Choroid plexus epithelial cell (primary cell): ENCODE measurements around the gene TNFAIP8L1.
A peak's percentile ranks its signal among the peaks of the same experiment; 100 is the strongest.

Source experiments
- DNase-seq: peaks from one replicate; pipeline ENCODE4 v3.0.0-alpha.2; 2010; ENCODE audit warnings: low read depth
- H3K4me3 ChIP-seq: 2 replicates; pipeline ENCODE4 v1.5.1; 2011; ENCODE audit warnings: low read depth, mild to moderate bottlenecking, control low read depth, low read length, moderate library complexity
- TF ChIP-seq, protein P1 (sequence below): conservative IDR thresholded peaks from 2 replicates; pipeline ENCODE4 v1.5.1; 2011; ENCODE audit warnings: low read depth, mild to moderate bottlenecking, control low read depth, inconsistent platforms, low read length, moderate library complexity

The TNFAIP8L1 gene

DNA sequence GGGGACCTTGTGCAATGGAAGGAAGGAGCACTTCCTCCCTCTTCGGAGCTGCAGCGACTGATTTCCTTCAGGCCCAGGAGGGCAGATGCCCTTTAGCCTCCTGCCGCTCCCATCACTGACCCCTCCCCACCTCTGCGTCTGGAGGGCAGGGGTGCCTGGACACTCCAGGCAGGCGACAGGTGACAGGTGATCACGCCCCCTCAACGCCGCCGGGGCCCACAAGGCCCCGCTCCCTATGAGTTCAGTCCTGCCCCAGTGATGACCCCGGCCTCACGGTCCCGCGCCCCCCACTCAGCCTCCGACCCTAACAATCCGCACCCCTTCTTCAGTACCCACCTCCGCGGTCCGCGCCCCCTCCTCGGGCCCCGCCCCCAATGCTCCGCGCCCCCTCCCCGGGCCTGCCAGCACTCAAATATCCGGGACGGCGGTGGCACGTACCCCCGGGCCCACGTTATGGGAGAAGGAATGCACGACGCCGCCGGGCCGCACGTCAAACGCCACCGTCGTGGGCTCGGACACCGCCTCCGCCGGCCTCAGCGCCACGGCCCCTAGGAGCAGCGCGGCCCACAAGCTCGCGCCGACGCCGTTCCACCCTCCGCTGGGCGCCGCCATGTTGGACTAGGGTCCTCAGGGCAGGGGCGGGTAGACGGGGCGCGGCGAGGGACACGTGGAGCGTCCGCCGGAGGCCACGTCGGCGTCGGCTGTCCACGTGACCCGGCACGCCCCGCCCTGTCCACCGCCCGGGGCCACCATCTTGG is 30.6 kb downstream of the TNFAIP8L1 start, which contains the start of gene MYDGF:
Gene MYDGF, minus strand, starts transcription at position 620 of the 758 bp plus-strand sequence. Its CDS starts 8 bp downstream, at position 612.
- TF ChIP-seq, protein P1, sequence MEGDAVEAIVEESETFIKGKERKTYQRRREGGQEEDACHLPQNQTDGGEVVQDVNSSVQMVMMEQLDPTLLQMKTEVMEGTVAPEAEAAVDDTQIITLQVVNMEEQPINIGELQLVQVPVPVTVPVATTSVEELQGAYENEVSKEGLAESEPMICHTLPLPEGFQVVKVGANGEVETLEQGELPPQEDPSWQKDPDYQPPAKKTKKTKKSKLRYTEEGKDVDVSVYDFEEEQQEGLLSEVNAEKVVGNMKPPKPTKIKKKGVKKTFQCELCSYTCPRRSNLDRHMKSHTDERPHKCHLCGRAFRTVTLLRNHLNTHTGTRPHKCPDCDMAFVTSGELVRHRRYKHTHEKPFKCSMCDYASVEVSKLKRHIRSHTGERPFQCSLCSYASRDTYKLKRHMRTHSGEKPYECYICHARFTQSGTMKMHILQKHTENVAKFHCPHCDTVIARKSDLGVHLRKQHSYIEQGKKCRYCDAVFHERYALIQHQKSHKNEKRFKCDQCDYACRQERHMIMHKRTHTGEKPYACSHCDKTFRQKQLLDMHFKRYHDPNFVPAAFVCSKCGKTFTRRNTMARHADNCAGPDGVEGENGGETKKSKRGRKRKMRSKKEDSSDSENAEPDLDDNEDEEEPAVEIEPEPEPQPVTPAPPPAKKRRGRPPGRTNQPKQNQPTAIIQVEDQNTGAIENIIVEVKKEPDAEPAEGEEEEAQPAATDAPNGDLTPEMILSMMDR, result no peak
- peak within 1 kb of the TSS; percentile 91 for H3K4me3 ChIP-seq
- DNase-seq, result peak; percentile 94

DNA sequence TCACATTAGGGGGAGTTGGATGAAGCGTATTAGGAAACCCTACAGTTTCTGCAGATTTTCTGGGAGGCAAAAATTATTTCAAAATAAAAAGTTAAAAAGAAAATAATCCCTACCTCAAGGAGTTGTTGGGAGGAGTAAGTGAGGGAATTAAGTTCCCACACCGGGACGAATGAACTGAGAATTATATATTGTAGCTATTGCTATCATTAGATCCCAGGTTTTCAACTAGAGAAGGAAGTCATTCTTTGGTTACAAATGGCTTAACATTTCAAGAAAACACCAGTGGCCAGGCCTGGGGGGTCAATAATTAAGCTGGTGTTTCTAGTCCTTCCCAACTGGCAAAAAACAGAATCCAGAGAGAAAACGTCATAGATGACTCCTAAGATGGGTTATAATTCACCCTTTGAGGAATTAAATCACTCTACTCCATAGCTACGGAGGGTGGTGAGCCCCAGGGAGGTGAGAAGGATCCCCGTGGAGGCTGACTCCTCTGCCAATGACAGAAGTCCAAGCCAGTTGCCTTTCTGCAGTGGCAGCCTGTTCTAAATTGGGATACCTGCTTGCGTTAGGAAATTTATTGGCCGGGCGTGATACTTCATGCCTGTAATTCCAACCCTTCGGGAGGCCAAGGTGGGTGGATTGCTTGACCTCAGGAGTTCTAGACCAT is 32.0 kb downstream of the TNFAIP8L1 start:
- no peak for DNase-seq
- TF ChIP-seq, protein P1, result no peak
- no peak overlapping the region for H3K4me3 ChIP-seq

DNA sequence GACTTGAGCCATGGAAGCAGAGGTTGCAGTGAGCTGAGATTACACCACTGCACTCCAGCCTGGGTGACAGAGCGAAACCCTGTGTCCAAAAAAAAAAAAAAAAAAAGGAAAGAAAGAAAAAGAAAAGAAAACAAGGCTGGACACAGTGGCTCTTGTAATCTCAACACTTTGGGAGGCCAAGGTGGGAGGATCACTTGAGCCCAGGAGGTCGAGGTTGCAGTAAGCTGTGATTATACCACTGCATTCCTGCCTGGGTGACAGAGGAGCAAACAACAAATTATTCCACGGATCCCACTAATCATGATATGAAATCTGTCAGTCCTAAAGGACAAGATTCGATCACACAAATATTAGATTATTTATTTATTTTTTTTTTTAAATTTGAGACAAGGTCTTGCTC is 33.9 kb downstream of the TNFAIP8L1 start:
- H3K4me3 ChIP-seq, result no peak overlapping the region
- DNase-seq, result no peak
- TF ChIP-seq, protein P1, result no peak

DNA sequence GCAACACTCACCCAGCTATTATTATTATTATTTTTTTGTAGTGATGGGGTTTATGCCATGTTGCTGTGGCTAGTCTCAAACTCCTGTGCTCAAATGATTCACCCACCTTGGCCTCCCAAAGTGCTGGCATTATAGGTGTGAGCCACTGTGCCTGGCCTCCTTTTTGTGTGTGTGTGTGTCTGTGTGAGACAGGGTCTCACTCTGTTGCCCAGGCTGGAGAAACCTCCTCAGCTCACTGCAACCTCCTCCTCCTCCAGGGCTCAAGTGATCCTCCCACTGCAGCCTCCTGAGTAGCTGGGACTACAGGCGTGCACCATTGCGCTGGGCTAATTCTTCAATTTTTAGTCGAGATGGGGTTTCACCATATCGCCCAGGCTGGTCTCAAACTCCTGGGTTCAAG is 34.4 kb downstream of the TNFAIP8L1 start:
- DNase-seq, result no peak
- no peak overlapping the region for H3K4me3 ChIP-seq
- TF ChIP-seq, protein P1, result no peak

DNA sequence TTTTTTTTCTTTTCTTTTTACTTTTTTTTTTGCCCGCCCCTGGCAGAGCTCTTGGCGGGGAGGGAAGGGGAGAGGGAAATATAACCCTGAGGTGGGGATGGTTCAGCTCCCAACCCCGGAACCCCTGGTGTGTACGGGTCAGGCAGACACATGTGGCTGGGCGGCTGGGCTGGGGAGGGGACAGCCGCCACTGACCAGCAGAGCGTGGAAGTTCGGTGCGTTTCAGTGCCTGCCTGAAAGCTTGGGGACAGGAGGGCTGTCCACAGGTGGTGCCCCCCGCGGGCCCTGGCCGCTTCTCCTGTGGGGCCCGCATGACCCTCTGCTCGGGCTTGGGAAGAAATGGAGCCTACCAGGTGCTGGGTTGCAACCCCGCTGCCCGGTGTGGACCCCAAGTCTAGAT is 36.0 kb downstream of the TNFAIP8L1 start:
- no peak overlapping the region for H3K4me3 ChIP-seq
- TF ChIP-seq, protein P1, result no peak
- no peak for DNase-seq

DNA sequence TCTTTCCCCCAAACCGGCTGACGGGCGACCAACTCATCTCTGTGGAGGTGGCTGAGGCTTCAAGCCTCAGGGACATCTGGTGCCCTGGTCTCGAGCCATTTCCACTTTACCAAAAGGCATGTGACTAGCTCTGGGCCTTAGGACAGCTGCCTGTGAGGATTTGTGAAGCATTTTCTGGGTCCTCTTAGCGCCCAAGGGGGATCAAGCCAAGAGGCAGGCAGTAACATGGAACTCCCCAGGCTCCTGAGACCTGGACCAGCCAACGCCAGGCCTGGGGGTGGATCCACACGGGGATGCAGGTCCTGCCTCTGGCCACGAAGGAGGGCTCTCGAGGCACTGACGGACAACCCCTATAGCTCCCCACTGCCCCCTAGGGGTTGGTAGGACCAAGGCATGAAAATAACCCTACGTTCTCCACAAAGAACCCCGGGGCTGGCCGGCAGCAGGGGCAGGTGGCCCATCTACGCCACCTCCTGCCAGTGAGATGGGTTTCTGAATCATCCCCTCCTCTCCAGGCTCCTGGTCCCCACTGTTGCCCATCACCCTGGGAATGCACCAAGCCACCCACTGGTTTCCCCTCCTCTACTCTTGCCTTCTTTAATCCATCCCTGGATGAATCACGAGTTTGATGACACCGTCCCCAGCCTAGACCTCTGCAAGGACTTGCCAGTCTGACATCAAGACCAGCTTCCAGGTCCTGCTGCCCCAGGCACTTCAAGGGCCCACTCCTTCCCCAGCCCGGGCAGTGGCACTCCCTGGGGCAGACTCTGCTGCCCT is 37.8 kb downstream of the TNFAIP8L1 start:
- peak; percentile 76 for DNase-seq
- no peak overlapping the region for H3K4me3 ChIP-seq
- TF ChIP-seq, protein P1, result peak; percentile 71
